ENCODE results near the gene HSF2.

Gene HSF2

GRCh38 chr6:122361314-122361979 lies 38.0 kb upstream of the HSF2 start:
- no peaks in the 10 kb centered on the region for H3K79me2 ChIP-seq (ENCODE audit: insufficient read depth, low read length)
- H3K27me3 ChIP-seq (ENCODE audit: low read length) = no peaks in the 10 kb centered on the region
- H3K9me2 ChIP-seq (replicated peaks; ENCODE audit: insufficient read depth, low read length) = no peaks in the 10 kb centered on the region
- H3K36me3 ChIP-seq (ENCODE audit: low read length) = no peaks in the 10 kb centered on the region
- H2AFZ ChIP-seq (ENCODE audit: low read depth, low read length, severe bottlenecking) = no peak overlapping the region
- no peak overlapping the region for H3K4me3 ChIP-seq (ENCODE audit: insufficient read depth, low read length, poor library complexity, severe bottlenecking)
- H3K4me2 ChIP-seq (ENCODE audit: low read depth, low read length, poor library complexity, severe bottlenecking) = no peak overlapping the region
- no peaks in the 10 kb centered on the region for H3F3A ChIP-seq (ENCODE audit: insufficient read depth)
- TF ChIP-seq EZH2phosphoT487 (conservative IDR thresholded peaks at IDR 0.05; ENCODE audit: low read length) (no peak), CTCF (IDR thresholded peaks at IDR 0.05; ENCODE audit: insufficient read depth, low read length, poor library complexity, severe bottlenecking) (no peak)
- H3K27ac ChIP-seq (ENCODE audit: low read depth, low read length) = no peak overlapping the region
- no peak overlapping the region for H3K9ac ChIP-seq (ENCODE audit: low read length)
- H3K9me3 ChIP-seq (ENCODE audit: insufficient read depth, low read length) = no peaks in the 10 kb centered on the region
- no peaks in the 10 kb centered on the region for H4K20me1 ChIP-seq (ENCODE audit: low read depth, low read length)

GRCh38 chr6:122363769-122364483 lies 35.5 kb upstream of the HSF2 start:
- Histone ChIP-seq H4K20me1 (ENCODE audit: low read depth, low read length) (no peaks in the 10 kb centered on the region), H3K36me3 (ENCODE audit: low read length) (no peaks in the 10 kb centered on the region), H3K4me2 (ENCODE audit: low read depth, low read length, poor library complexity, severe bottlenecking) (no peak overlapping the region), H3K9me3 (ENCODE audit: insufficient read depth, low read length) (no peaks in the 10 kb centered on the region), H3K27ac (ENCODE audit: low read depth, low read length) (no peak overlapping the region), H3K27me3 (ENCODE audit: low read length) (no peaks in the 10 kb centered on the region), H3K4me3 (ENCODE audit: insufficient read depth, low read length, poor library complexity, severe bottlenecking) (no peak overlapping the region), H2AFZ (ENCODE audit: low read depth, low read length, severe bottlenecking) (no peak overlapping the region), H3F3A (ENCODE audit: insufficient read depth) (no peaks in the 10 kb centered on the region), H3K9me2 (replicated peaks; ENCODE audit: insufficient read depth, low read length) (no peaks in the 10 kb centered on the region), H3K9ac (ENCODE audit: low read length) (no peak overlapping the region), H3K79me2 (ENCODE audit: insufficient read depth, low read length) (no peaks in the 10 kb centered on the region)
- no peak for TF ChIP-seq CTCF (IDR thresholded peaks at IDR 0.05; ENCODE audit: insufficient read depth, low read length, poor library complexity, severe bottlenecking)
- TF ChIP-seq EZH2phosphoT487 (conservative IDR thresholded peaks at IDR 0.05; ENCODE audit: low read length) = no peak

GRCh38 chr6:122365775-122366403 lies 33.6 kb upstream of the HSF2 start:
- H3K27ac ChIP-seq (ENCODE audit: low read depth, low read length) = no peak overlapping the region
- no peak overlapping the region for H3K4me2 ChIP-seq (ENCODE audit: low read depth, low read length, poor library complexity, severe bottlenecking)
- H3K9ac ChIP-seq (ENCODE audit: low read length) = no peak overlapping the region
- H3K79me2 ChIP-seq (ENCODE audit: insufficient read depth, low read length) = no peaks in the 10 kb centered on the region
- no peaks in the 10 kb centered on the region for H4K20me1 ChIP-seq (ENCODE audit: low read depth, low read length)
- H3K9me2 ChIP-seq (replicated peaks; ENCODE audit: insufficient read depth, low read length) = no peaks in the 10 kb centered on the region
- H3K27me3 ChIP-seq (ENCODE audit: low read length) = no peaks in the 10 kb centered on the region
- no peak overlapping the region for H2AFZ ChIP-seq (ENCODE audit: low read depth, low read length, severe bottlenecking)
- no peaks in the 10 kb centered on the region for H3K36me3 ChIP-seq (ENCODE audit: low read length)
- no peaks in the 10 kb centered on the region for H3K9me3 ChIP-seq (ENCODE audit: insufficient read depth, low read length)
- H3F3A ChIP-seq (ENCODE audit: insufficient read depth) = no peaks in the 10 kb centered on the region
- H3K4me3 ChIP-seq (ENCODE audit: insufficient read depth, low read length, poor library complexity, severe bottlenecking) = no peak overlapping the region
- no peak for TF ChIP-seq CTCF (IDR thresholded peaks at IDR 0.05; ENCODE audit: insufficient read depth, low read length, poor library complexity, severe bottlenecking)
- TF ChIP-seq EZH2phosphoT487 (conservative IDR thresholded peaks at IDR 0.05; ENCODE audit: low read length) = no peak

All from SU-DHL-6 (cell line).